Uterus (tissue), 2 donors: ENCODE results near the gene RNU5B-1.

Experiments
- POLR2A ChIP-seq, 2 donors: fragments of 450-650 bp; IDR thresholded peaks; one replicate each; pipeline ENCODE4 v1.6.1; 2016; ENCODE audit warnings: antibody characterized with exemption in 2 of 2, mild to moderate bottlenecking in 1 of 2, moderate library complexity in 1 of 2
- TF ChIP-seq, protein P1 (sequence below), 4 experiments: fragments of 200-600 bp in 2 of 4; fragments of 450-650 bp in 2 of 4; sonication (generic) in 2 of 4; IDR thresholded peaks; one replicate each; pipeline ENCODE4 v1.5.1; 2016 to 2019; ENCODE audit warnings: antibody characterized with exemption in 4 of 4, mild to moderate bottlenecking in 2 of 4, moderate library complexity in 1 of 4

DNA sequence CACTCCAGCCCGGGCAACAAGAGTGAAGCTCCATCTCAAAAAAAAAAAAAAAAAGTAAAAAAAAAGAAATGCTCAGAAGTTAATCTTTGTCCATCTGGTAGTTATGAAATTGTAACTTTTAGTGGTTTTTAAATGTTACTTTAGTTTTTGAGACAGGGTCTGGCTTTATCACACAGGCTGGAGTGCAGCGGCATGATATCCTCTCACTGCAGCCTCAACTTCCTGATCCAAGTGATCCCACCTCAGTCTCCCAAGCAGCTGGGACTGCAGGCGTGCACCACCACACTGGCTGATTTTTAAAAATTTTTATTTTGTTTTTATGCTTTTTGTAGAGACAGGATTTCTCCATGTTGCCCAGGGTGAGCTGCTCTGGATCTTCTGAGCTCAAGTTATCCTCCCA, 1.3 kb downstream of the RNU5B-1 start:
- TF ChIP-seq, protein P1, sequence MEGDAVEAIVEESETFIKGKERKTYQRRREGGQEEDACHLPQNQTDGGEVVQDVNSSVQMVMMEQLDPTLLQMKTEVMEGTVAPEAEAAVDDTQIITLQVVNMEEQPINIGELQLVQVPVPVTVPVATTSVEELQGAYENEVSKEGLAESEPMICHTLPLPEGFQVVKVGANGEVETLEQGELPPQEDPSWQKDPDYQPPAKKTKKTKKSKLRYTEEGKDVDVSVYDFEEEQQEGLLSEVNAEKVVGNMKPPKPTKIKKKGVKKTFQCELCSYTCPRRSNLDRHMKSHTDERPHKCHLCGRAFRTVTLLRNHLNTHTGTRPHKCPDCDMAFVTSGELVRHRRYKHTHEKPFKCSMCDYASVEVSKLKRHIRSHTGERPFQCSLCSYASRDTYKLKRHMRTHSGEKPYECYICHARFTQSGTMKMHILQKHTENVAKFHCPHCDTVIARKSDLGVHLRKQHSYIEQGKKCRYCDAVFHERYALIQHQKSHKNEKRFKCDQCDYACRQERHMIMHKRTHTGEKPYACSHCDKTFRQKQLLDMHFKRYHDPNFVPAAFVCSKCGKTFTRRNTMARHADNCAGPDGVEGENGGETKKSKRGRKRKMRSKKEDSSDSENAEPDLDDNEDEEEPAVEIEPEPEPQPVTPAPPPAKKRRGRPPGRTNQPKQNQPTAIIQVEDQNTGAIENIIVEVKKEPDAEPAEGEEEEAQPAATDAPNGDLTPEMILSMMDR (IDR thresholded peaks at IDR 0.05): no peak
- no peak for TF ChIP-seq POLR2A (IDR thresholded peaks at IDR 0.05)
